Duodenal mucosa (tissue), 2 donors: Measurements from ENCODE around the gene PCDH1.

Experiments
- H3K27ac ChIP-seq: one replicate; pipeline ENCODE4 v1.7.0; 2013; ENCODE audit warnings: low read depth, low read length
- H3K27me3 ChIP-seq, 2 donors: one replicate each; pipeline ENCODE4 v1.7.0; 2013; ENCODE audit warnings: low read length in 2 of 2, control low read depth in 1 of 2; ENCODE audit not compliant: insufficient read depth in 2 of 2, control insufficient read depth in 1 of 2
- H3K36me3 ChIP-seq, 2 donors: one replicate each; pipeline ENCODE4 v1.7.0; 2013; ENCODE audit warnings: low read length in 2 of 2, control low read depth in 1 of 2; ENCODE audit not compliant: insufficient read depth in 2 of 2, control insufficient read depth in 1 of 2
- H3K4me1 ChIP-seq, 2 donors: one replicate each; pipeline ENCODE4 v1.7.0; 2013; ENCODE audit warnings: low read length in 2 of 2, control low read depth in 1 of 2; ENCODE audit not compliant: insufficient read depth in 2 of 2, control insufficient read depth in 1 of 2
- H3K4me3 ChIP-seq, 2 donors: one replicate each; pipeline ENCODE4 v1.7.0; 2013; ENCODE audit warnings: low read length in 2 of 2, low read depth in 1 of 2
- H3K9ac ChIP-seq, 2 donors: one replicate each; pipeline ENCODE4 v1.7.0; 2013; ENCODE audit warnings: low read length in 2 of 2, low read depth in 1 of 2
- H3K9me3 ChIP-seq, 2 donors: one replicate each; pipeline ENCODE4 v1.7.0; 2013; ENCODE audit warnings: low read length in 2 of 2, control low read depth in 1 of 2; ENCODE audit not compliant: control insufficient read depth in 1 of 2

Gene PCDH1

DNA sequence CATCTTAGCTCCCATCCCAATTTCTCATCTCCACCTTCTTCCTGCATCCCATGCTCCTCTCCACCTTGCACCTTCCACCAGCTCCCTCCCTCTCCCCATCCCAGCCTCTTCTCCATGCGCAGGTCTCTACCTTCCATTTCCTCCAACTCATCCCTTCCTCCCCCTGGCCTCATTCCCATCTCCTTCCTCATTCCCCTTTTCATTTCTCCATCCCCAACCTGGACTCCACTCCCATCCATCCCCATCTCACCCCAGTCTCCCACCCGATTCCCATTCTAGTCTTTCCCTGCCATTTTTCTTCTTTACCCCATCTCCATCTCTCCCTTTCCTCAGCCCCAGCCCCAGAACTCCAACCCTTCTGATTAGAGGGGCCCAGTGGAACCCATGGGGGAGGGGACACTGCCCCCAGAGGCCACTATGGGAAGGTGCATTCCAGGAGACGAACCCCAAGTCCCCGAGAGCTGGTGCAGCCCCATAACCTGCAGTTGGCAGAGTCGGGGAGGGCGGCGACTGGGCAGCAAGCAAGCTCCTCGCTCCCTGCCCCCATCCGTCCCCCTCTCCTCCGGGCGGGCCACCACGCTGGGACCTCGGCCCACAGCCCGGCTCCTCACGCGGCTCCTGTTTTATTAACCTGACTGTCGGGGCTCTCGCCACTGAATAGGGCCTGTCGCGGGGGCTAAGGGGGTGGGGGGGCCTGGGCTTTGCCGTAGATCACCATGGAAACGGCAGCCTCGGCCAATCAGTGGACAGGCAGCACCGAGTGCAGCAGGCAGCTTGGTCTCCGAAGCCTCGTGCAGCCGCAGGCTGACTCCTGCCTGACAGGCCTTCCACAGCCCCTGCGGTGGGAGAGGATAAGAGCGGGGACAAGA is 66.7 kb downstream of the PCDH1 start:
- H3K9ac ChIP-seq: no peak overlapping the region
- no peaks in the 10 kb centered on the region for H3K4me1 ChIP-seq
- peaks cover 0 to 8% of the 10 kb centered on the region in 2 donors for H3K27me3 ChIP-seq
- no peak overlapping the region for H3K4me3 ChIP-seq
- H3K36me3 ChIP-seq: no peaks in the 10 kb centered on the region
- no peaks in the 10 kb centered on the region for H3K9me3 ChIP-seq
- H3K27ac ChIP-seq: no peak overlapping the region

GRCh38 chr5:141810702-141811101 is 67.5 kb downstream of the PCDH1 start:
- no peak overlapping the region for H3K4me3 ChIP-seq
- H3K27me3 ChIP-seq: peaks cover under 1 to 8% of the 10 kb centered on the region in 2 donors
- H3K4me1 ChIP-seq: no peaks in the 10 kb centered on the region
- H3K9ac ChIP-seq: no peak overlapping the region
- H3K27ac ChIP-seq: no peak overlapping the region
- no peaks in the 10 kb centered on the region for H3K9me3 ChIP-seq
- no peaks in the 10 kb centered on the region for H3K36me3 ChIP-seq

DNA sequence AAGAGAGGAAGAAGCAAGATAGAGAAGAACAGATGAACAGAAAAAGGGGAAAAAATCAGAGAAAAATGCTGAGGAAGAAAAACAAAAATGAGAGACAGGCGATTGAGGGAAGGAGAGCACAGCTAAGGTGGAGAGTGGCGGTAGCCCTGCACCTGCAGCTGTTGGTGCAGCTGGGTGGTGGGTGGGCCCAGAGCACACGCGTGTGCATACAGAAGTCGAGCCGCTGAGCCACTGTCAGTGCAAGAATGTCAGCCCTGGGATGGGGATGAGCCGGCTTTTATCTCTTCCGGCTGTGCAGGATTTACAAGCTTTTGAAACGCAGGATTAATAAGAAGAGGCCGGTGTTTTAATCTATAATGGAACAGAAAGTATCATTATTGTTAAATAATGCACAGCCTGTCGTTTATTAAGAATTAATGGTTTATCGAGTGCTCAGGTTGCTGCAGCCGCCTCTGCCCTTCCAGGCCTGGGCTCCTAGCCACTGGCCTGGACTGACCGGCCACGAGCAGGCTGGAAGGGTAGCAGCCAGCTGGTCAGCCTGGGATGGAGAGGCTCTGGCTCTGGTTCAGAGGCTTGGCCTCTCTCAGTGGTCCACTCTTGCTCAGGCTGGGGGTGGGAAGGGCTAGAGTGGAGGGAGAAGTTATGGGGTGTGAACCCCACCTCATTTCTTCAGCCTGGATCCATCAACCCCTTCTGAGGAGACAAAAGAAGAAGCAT is 68.7 kb downstream of the PCDH1 start:
- H3K4me3 ChIP-seq: no peak overlapping the region
- no peak overlapping the region for H3K27ac ChIP-seq
- no peak overlapping the region for H3K9ac ChIP-seq
- H3K9me3 ChIP-seq: no peaks in the 10 kb centered on the region
- H3K27me3 ChIP-seq: peaks cover 6 to 10% of the 10 kb centered on the region in 2 donors
- no peaks in the 10 kb centered on the region for H3K4me1 ChIP-seq
- no peaks in the 10 kb centered on the region for H3K36me3 ChIP-seq

GRCh38 chr5:141808857-141809256 is 69.4 kb downstream of the PCDH1 start:
- Histone ChIP-seq H3K9me3 (no peaks in the 10 kb centered on the region), H3K27me3 (peaks cover 6 to 10% of the 10 kb centered on the region in 2 donors), H3K27ac (no peak overlapping the region), H3K36me3 (no peaks in the 10 kb centered on the region), H3K4me3 (no peak overlapping the region), H3K4me1 (no peaks in the 10 kb centered on the region), H3K9ac (no peak overlapping the region)

DNA sequence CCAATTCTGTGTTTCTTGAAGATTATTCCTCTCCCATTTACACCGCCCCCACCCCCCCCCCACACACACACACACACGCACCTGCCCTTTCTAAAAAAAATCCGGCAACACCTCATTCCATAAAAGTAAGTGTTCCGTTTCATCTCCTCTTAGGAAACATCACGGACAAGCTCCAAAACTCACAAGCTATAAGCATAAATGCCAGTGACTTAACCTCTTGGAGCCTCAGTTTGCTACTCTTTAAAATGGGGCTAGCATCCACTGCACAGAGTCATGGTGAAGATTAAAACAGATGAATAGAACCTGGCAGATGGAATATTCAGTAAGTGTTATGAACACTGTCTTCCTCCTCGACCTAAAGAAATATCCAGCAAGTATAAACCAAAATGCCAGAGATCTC is 70.5 kb downstream of the PCDH1 start:
- H3K27ac ChIP-seq: no peak overlapping the region
- H3K27me3 ChIP-seq: peaks cover 10 to 11% of the 10 kb centered on the region in 2 donors
- no peaks in the 10 kb centered on the region for H3K4me1 ChIP-seq
- H3K9me3 ChIP-seq: no peaks in the 10 kb centered on the region
- no peaks in the 10 kb centered on the region for H3K36me3 ChIP-seq
- no peak overlapping the region for H3K9ac ChIP-seq
- no peak overlapping the region for H3K4me3 ChIP-seq

GRCh38 chr5:141807329-141807728 is 70.9 kb downstream of the PCDH1 start:
- H3K27ac ChIP-seq: no peak overlapping the region
- no peaks in the 10 kb centered on the region for H3K9me3 ChIP-seq
- H3K36me3 ChIP-seq: no peaks in the 10 kb centered on the region
- no peaks in the 10 kb centered on the region for H3K4me1 ChIP-seq
- H3K4me3 ChIP-seq: no peak overlapping the region
- H3K27me3 ChIP-seq: peaks cover 10 to 11% of the 10 kb centered on the region in 2 donors
- no peak overlapping the region for H3K9ac ChIP-seq

- H3K4me1 ChIP-seq: no peaks in the 10 kb centered on the region
- no peaks in the 10 kb centered on the region for H3K9me3 ChIP-seq
- no peak overlapping the region for H3K27ac ChIP-seq
- H3K9ac ChIP-seq: no peak overlapping the region
- H3K27me3 ChIP-seq: peaks cover 10 to 11% of the 10 kb centered on the region in 2 donors
- H3K4me3 ChIP-seq: no peak overlapping the region
- H3K36me3 ChIP-seq: no peaks in the 10 kb centered on the region
These were observed 71.6 kb downstream of the PCDH1 start for GRCh38 chr5:141806626-141807025.

GRCh38 chr5:141805874-141806595 is 72.2 kb downstream of the PCDH1 start:
- Histone ChIP-seq H3K9ac (no peak overlapping the region), H3K9me3 (no peaks in the 10 kb centered on the region), H3K36me3 (no peaks in the 10 kb centered on the region), H3K27me3 (peaks cover 7 to 11% of the 10 kb centered on the region in 2 donors), H3K27ac (no peak overlapping the region), H3K4me3 (no peak overlapping the region), H3K4me1 (no peaks in the 10 kb centered on the region)

- Histone ChIP-seq H3K4me3 (no peak overlapping the region), H3K27ac (no peak overlapping the region), H3K9me3 (no peaks in the 10 kb centered on the region), H3K4me1 (no peaks in the 10 kb centered on the region), H3K27me3 (peaks cover 3 to 11% of the 10 kb centered on the region in 2 donors), H3K36me3 (no peaks in the 10 kb centered on the region), H3K9ac (no peak overlapping the region)
These were observed 73.7 kb downstream of the PCDH1 start for GRCh38 chr5:141804475-141804874.
